Measurements from ENCODE around the gene NT5E. TPM values are rescaled to one million over a fixed set of nuclear protein-coding genes. Genes with fewer than 3 reads are reported as not detected.
A peak's percentile ranks its signal among the peaks of the same experiment; 100 is the strongest.

The NT5E gene
- total and polyA plus RNA-seq, 5 experiments from 2014 or later: 56.5 to 128 (median 77.7) TPM

GRCh38 chr6:85425997-85426396 is 23.9 kb upstream of the NT5E start:
- Mint-ChIP-seq H3K4me3 (no peak overlapping the region), H3K27ac (no peak overlapping the region), H3K36me3 (peaks cover 0 to 19% (median 11%) of the 10 kb centered on the region in 3 donors), H3K9me3 (peaks cover 4 to 16% (median 8%) of the 10 kb centered on the region in 9 donors), H3K4me1 (peaks cover 2 to 7% (median 4%) of the 10 kb centered on the region in 4 donors), H3K27me3 (no peaks in the 10 kb centered on the region)
- ATAC-seq: no peak
- POLR2A ChIA-PET: no interaction called here
- DNase-seq: no peak

- POLR2A ChIA-PET: no interaction called here
- DNase-seq (no peak), ATAC-seq (no peak)
- H3K4me1 Mint-ChIP-seq: no peaks in the 10 kb centered on the region
- no peak overlapping the region for H3K4me3 Mint-ChIP-seq
- no peaks in the 10 kb centered on the region for H3K27me3 Mint-ChIP-seq
- H3K9me3 Mint-ChIP-seq: peaks cover 6 to 16% (median 8%) of the 10 kb centered on the region in 9 donors
- peaks cover 0 to 19% (median 11%) of the 10 kb centered on the region in 3 donors for H3K36me3 Mint-ChIP-seq
- no peak overlapping the region for H3K27ac Mint-ChIP-seq
Observed at GRCh38 chr6:85428486-85428885, 21.4 kb upstream of the NT5E start.

GRCh38 chr6:85429346-85429745 is 20.5 kb upstream of the NT5E start:
- POLR2A ChIA-PET: no interaction called here
- Mint-ChIP-seq H3K4me1 (no peaks in the 10 kb centered on the region), H3K27me3 (no peaks in the 10 kb centered on the region), H3K27ac (no peak overlapping the region), H3K36me3 (peaks cover 0 to 19% (median 11%) of the 10 kb centered on the region in 3 donors), H3K4me3 (no peak overlapping the region), H3K9me3 (peaks cover 6 to 16% (median 12%) of the 10 kb centered on the region in 9 donors)
- DNase-seq (no peak), ATAC-seq (no peak)

- H3K27me3 Mint-ChIP-seq: no peaks in the 10 kb centered on the region
- no peak for DNase-seq
- peak overlapping the region in 2 of 10 donors; percentile 16 to 32 for H3K27ac Mint-ChIP-seq
- peaks cover 0 to 8% (median 6%) of the 10 kb centered on the region in 3 donors for H3K36me3 Mint-ChIP-seq
- peaks cover 0 to 3% (median 0%) of the 10 kb centered on the region in 4 donors for H3K4me1 Mint-ChIP-seq
- no peak for ATAC-seq
- peaks cover 0 to 10% (median 3%) of the 10 kb centered on the region in 9 donors for H3K9me3 Mint-ChIP-seq
- POLR2A ChIA-PET: interaction anchor here (1.1 kb wide), 1 partner anchor 30 kb away, joined by 3 read pairs; no protein-coding TSS in a partner anchor
- H3K4me3 Mint-ChIP-seq: no peak overlapping the region
Observed at GRCh38 chr6:85431271-85431670, 18.6 kb upstream of the NT5E start.

GRCh38 chr6:85432554-85432953 is 17.3 kb upstream of the NT5E start:
- no peak for DNase-seq
- H3K27me3 Mint-ChIP-seq: no peaks in the 10 kb centered on the region
- H3K4me3 Mint-ChIP-seq: no peak overlapping the region
- peaks cover 0 to 7% (median 5%) of the 10 kb centered on the region in 3 donors for H3K36me3 Mint-ChIP-seq
- POLR2A ChIA-PET: interaction anchor here (1.1 to 1.3 kb wide), 2 partner anchors 16 to 31 kb away, joined by 3 read pairs; no protein-coding TSS in a partner anchor
- peaks cover 0 to 3% (median 0%) of the 10 kb centered on the region in 4 donors for H3K4me1 Mint-ChIP-seq
- peaks cover 0 to 10% (median 2%) of the 10 kb centered on the region in 9 donors for H3K9me3 Mint-ChIP-seq
- H3K27ac Mint-ChIP-seq: no peak overlapping the region
- no peak for ATAC-seq

- peaks cover 0 to 3% (median 0%) of the 10 kb centered on the region in 4 donors for H3K4me1 Mint-ChIP-seq
- peaks cover 0 to 33% (median 10%) of the 10 kb centered on the region in 9 donors for H3K9me3 Mint-ChIP-seq
- H3K27ac Mint-ChIP-seq: peak overlapping the region in 2 of 10 donors; percentile 26 to 33
- no peak for DNase-seq
- H3K27me3 Mint-ChIP-seq: no peaks in the 10 kb centered on the region
- POLR2A ChIA-PET: no interaction called here
- no peak for ATAC-seq
- H3K36me3 Mint-ChIP-seq: peaks cover 0 to 10% (median 4%) of the 10 kb centered on the region in 3 donors
- no peak overlapping the region for H3K4me3 Mint-ChIP-seq
Observed at GRCh38 chr6:85435851-85436250, 14.0 kb upstream of the NT5E start.

- peaks cover 0 to 10% (median 4%) of the 10 kb centered on the region in 3 donors for H3K36me3 Mint-ChIP-seq
- H3K9me3 Mint-ChIP-seq: peaks cover 0 to 34% (median 10%) of the 10 kb centered on the region in 9 donors
- POLR2A ChIA-PET: no interaction called here
- DNase-seq (no peak), ATAC-seq (no peak)
- peaks cover 0 to 3% (median 0%) of the 10 kb centered on the region in 4 donors for H3K4me1 Mint-ChIP-seq
- H3K27me3 Mint-ChIP-seq: no peaks in the 10 kb centered on the region
- H3K4me3 Mint-ChIP-seq: no peak overlapping the region
- peak overlapping the region in 1 of 10 donors; percentile 32 for H3K27ac Mint-ChIP-seq
Observed at GRCh38 chr6:85436411-85436810, 13.5 kb upstream of the NT5E start.

GRCh38 chr6:85436939-85437495 is 12.9 kb upstream of the NT5E start:
- no peak overlapping the region for H3K4me3 Mint-ChIP-seq
- ATAC-seq: no peak
- POLR2A ChIA-PET: no interaction called here
- peaks cover 0 to 39% (median 13%) of the 10 kb centered on the region in 9 donors for H3K9me3 Mint-ChIP-seq
- DNase-seq: no peak
- H3K27me3 Mint-ChIP-seq: no peaks in the 10 kb centered on the region
- H3K36me3 Mint-ChIP-seq: peaks cover 0 to 10% (median 8%) of the 10 kb centered on the region in 3 donors
- H3K27ac Mint-ChIP-seq: peak overlapping the region in 1 of 10 donors; percentile 5
- H3K4me1 Mint-ChIP-seq: peaks cover 0 to 3% (median 0%) of the 10 kb centered on the region in 4 donors

GRCh38 chr6:85443349-85444117 is 6.3 kb upstream of the NT5E start:
- Mint-ChIP-seq H3K27ac (peak overlapping the region in 1 of 10 donors; percentile 39), H3K9me3 (peaks cover 0 to 37% (median 12%) of the 10 kb centered on the region in 9 donors), H3K4me1 (peaks cover 11 to 17% (median 13%) of the 10 kb centered on the region in 4 donors), H3K4me3 (no peak overlapping the region), H3K27me3 (peaks cover 0 to 2% (median 0%) of the 10 kb centered on the region in 5 donors), H3K36me3 (peaks cover 0 to 10% (median 9%) of the 10 kb centered on the region in 3 donors)
- no peak for DNase-seq
- no peak for ATAC-seq
- POLR2A ChIA-PET: interaction anchor here (0.7 to 1.1 kb wide), 2 partner anchors 9 to 21 kb away, joined by 3 to 5 read pairs; no protein-coding TSS in a partner anchor

- Mint-ChIP-seq H3K9me3 (no peaks in the 10 kb centered on the region), H3K4me3 (peak overlapping the region; percentile 86 to 100 (median 99)), H3K27ac (peak overlapping the region; percentile 88 to 98 (median 92)), H3K4me1 (peaks cover 38 to 64% (median 57%) of the 10 kb centered on the region in 4 donors), H3K27me3 (peaks cover 0 to 18% (median 0%) of the 10 kb centered on the region in 5 donors), H3K36me3 (peaks cover 4 to 14% (median 6%) of the 10 kb centered on the region in 3 donors)
- POLR2A ChIA-PET: interaction anchor here (0.6 to 8.8 kb wide), 18 partner anchors 9 to 229 kb away, joined by 3 to 252 read pairs (median 8); partner anchors contain the start of genes SNX14 and SYNCRIP
- peak; percentile 63 to 66 for ATAC-seq
- DNase-seq: peak; percentile 32 to 88 (median 65)
Observed at GRCh38 chr6:85449388-85449817, 480 bp upstream of the NT5E start.

GRCh38 chr6:85451565-85452306 is 1.9 kb downstream of the NT5E start:
- Mint-ChIP-seq H3K9me3 (no peaks in the 10 kb centered on the region), H3K36me3 (peaks cover 6 to 14% (median 7%) of the 10 kb centered on the region in 3 donors), H3K27me3 (peaks cover 0 to 20% (median 0%) of the 10 kb centered on the region in 5 donors), H3K4me1 (peaks cover 46 to 82% (median 78%) of the 10 kb centered on the region in 4 donors), H3K4me3 (peak overlapping the region; percentile 97 to 100 (median 99)), H3K27ac (peak overlapping the region; percentile 91 to 99 (median 98))
- ATAC-seq: no peak
- DNase-seq: no peak
- POLR2A ChIA-PET: interaction anchor here (0.5 to 8.8 kb wide), 8 partner anchors 12 to 191 kb away, joined by 3 to 252 read pairs (median 4); partner anchors contain the start of gene SYNCRIP

GRCh38 chr6:85452441-85452881 is 2.6 kb downstream of the NT5E start:
- Mint-ChIP-seq H3K4me1 (peaks cover 52 to 88% (median 85%) of the 10 kb centered on the region in 4 donors), H3K9me3 (no peaks in the 10 kb centered on the region), H3K27ac (peak overlapping the region; percentile 90 to 99 (median 97)), H3K36me3 (peaks cover 6 to 14% (median 9%) of the 10 kb centered on the region in 3 donors), H3K4me3 (peak overlapping the region; percentile 97 to 100 (median 99)), H3K27me3 (peaks cover 0 to 20% (median 0%) of the 10 kb centered on the region in 5 donors)
- ATAC-seq (no peak), DNase-seq (no peak)
- POLR2A ChIA-PET: interaction anchor here (1.1 to 8.8 kb wide), 9 partner anchors 8 to 226 kb away, joined by 3 to 252 read pairs (median 5); partner anchors contain the start of gene SYNCRIP
